Endothelial cell (in vitro differentiated cells): ENCODE results near the gene SPATS2L. TPM values are rescaled to one million over a fixed set of nuclear protein-coding genes. Genes with fewer than 3 reads are reported as not detected.

Experiments used
- DNase-seq: peaks from one replicate; pipeline ENCODE4 v3.0.0; 2021; ENCODE audit warnings: low spot score
- H3K27ac Mint-ChIP-seq: one replicate; pipeline ENCODE4 v1.8.0; 2021; ENCODE audit warnings: mixed read lengths, inconsistent platforms; ENCODE audit not compliant: unreplicated experiment
- H3K27me3 Mint-ChIP-seq: one replicate; pipeline ENCODE4 v1.8.0; 2021; ENCODE audit warnings: mild to moderate bottlenecking, moderate library complexity, mixed read lengths, inconsistent platforms; ENCODE audit not compliant: unreplicated experiment
- H3K36me3 Mint-ChIP-seq: one replicate; pipeline ENCODE4 v1.8.0; 2021; ENCODE audit warnings: mild to moderate bottlenecking, low read depth, mixed read lengths, inconsistent platforms; ENCODE audit not compliant: unreplicated experiment
- H3K4me1 Mint-ChIP-seq: one replicate; pipeline ENCODE4 v1.8.0; 2021; ENCODE audit warnings: mild to moderate bottlenecking, mixed read lengths, inconsistent platforms; ENCODE audit not compliant: unreplicated experiment
- H3K4me3 Mint-ChIP-seq: one replicate; pipeline ENCODE4 v1.8.0; 2021; ENCODE audit warnings: mild to moderate bottlenecking, mixed read lengths, inconsistent platforms; ENCODE audit not compliant: unreplicated experiment
- H3K9me3 Mint-ChIP-seq: one replicate; pipeline ENCODE4 v1.8.0; 2021; ENCODE audit warnings: mixed read lengths, inconsistent platforms; ENCODE audit not compliant: unreplicated experiment
- total RNA-seq: library from RNA; stranded (reverse); fragmentation: NEBNext Ultra II Directional; extraction: Animal tissue kit (Norgen Biotek cat#: 25700); gene quantifications from one replicate; pipeline ENCODE4 v1.2.1, GENCODE V29; 2021; ENCODE audit not compliant: unreplicated experiment
- TF ChIP-seq, protein P1 (sequence below): fragments of 200-600 bp; sonication (generic); IDR thresholded peaks from one replicate; pipeline ENCODE4 v1.5.0; 2021; ENCODE audit warnings: antibody characterized with exemption; ENCODE audit not compliant: unreplicated experiment

SPATS2L gene
- total RNA-seq, 1 donor from 2014 or later = 72.9 TPM

DNA sequence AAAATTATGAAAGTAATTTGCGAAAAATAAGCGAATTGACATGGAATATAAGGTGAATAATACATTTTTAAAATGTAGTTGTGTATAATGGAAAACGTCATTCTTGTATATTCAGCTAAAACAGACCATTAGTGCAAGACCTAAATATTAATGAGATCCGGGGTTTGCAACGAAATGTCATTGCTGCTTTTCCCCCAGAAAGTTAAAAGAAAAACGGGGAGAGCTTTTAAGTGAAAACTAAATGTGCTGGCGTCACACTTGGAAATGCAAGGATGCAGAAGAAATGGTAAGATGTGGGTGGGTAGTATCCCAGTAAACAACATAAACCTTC is 219.0 kb downstream of the SPATS2L start:
- H3K4me1 Mint-ChIP-seq = peaks cover 8% of the 10 kb centered on the region
- TF ChIP-seq, protein P1, sequence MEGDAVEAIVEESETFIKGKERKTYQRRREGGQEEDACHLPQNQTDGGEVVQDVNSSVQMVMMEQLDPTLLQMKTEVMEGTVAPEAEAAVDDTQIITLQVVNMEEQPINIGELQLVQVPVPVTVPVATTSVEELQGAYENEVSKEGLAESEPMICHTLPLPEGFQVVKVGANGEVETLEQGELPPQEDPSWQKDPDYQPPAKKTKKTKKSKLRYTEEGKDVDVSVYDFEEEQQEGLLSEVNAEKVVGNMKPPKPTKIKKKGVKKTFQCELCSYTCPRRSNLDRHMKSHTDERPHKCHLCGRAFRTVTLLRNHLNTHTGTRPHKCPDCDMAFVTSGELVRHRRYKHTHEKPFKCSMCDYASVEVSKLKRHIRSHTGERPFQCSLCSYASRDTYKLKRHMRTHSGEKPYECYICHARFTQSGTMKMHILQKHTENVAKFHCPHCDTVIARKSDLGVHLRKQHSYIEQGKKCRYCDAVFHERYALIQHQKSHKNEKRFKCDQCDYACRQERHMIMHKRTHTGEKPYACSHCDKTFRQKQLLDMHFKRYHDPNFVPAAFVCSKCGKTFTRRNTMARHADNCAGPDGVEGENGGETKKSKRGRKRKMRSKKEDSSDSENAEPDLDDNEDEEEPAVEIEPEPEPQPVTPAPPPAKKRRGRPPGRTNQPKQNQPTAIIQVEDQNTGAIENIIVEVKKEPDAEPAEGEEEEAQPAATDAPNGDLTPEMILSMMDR = no peak
- H3K9me3 Mint-ChIP-seq = no peaks in the 10 kb centered on the region
- H3K27me3 Mint-ChIP-seq = no peaks in the 10 kb centered on the region
- H3K36me3 Mint-ChIP-seq = no peaks in the 10 kb centered on the region
- no peak for DNase-seq
- peak overlapping the region; percentile 10 for H3K27ac Mint-ChIP-seq
- peak overlapping the region; percentile 96 for H3K4me3 Mint-ChIP-seq

DNA sequence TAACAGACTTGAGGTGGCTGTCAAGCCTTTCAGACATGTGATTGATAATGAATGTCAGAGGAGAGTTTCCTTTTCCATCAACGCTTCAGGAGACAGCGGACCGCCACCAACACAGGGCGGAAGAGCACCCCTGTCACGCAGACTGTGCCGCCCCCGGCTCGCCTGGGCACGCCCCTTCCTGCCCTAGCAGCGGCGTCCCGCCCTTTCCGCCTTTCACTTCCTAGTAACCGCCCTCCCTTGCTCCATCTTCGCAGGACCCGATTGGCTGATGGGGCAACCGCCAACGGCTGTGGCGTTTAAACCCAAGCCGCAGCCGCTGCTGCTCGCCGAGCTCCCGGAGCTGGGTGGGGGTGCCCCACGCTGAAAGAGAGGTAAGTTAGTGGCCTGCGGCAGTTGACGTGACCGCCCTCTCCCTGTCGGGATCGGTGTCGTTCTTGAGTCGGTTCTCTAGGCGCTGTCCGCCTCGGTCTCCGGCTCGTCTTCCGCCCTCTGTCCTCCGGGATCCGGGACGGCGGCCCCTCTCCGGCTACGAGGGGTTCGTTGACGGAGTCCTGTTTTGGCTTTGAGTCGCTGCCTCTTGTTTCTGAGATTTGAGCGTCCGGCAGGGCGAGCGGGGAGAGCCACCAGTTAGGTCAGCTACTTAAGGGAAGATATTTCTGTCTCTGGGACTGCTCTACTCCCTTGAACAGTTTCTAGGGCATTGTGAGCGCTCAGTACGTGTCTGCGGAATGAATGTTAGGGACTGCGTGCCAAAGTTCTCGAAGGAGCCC is 219.6 kb downstream of the SPATS2L start, which contains the start of gene SGO2:
Gene SGO2, plus strand, starts transcription at position 326 of the 770 bp plus-strand sequence. CDS start 6,769 bp downstream, outside the sequence.
- TF ChIP-seq, protein P1 = no peak
- Mint-ChIP-seq H3K9me3 (no peaks in the 10 kb centered on the region), H3K27me3 (no peaks in the 10 kb centered on the region), H3K4me1 (peaks cover 8% of the 10 kb centered on the region), H3K4me3 (peak within 1 kb of the TSS; percentile 96), H3K27ac (peak within 1 kb of the TSS; percentile 79), H3K36me3 (no peaks in the 10 kb centered on the region)
- DNase-seq = peak; percentile 89

DNA sequence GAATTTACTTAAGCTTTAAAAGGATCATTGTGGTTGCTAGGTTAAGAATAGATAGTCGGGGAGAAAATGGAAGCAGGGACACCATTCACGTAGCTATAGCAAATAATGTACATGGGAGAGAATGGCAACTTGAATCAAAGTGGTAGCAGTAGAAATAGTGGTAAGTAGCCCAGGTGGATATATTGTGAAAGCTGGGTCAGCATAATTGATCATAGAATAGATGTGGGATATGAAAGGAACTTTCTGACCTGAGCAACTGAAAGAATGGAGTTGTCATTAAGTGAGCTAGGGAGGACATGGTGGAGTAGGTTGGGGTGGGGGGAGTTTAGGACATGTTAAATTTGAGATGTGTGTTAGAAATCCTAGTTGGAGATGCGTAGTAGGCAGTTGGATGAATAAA is 221.7 kb downstream of the SPATS2L start:
- H3K27me3 Mint-ChIP-seq = no peaks in the 10 kb centered on the region
- no peak overlapping the region for H3K4me3 Mint-ChIP-seq
- DNase-seq = no peak
- TF ChIP-seq, protein P1 = no peak
- no peaks in the 10 kb centered on the region for H3K9me3 Mint-ChIP-seq
- H3K27ac Mint-ChIP-seq = no peak overlapping the region
- no peaks in the 10 kb centered on the region for H3K36me3 Mint-ChIP-seq
- H3K4me1 Mint-ChIP-seq = peaks cover 8% of the 10 kb centered on the region

Other genes with a start within 250 kb of the SPATS2L start
- 6.4 TPM for gene KCTD18, start 203.4 kb downstream of the SPATS2L start, total RNA-seq
- gene SGO2, start 219.5 kb downstream of the SPATS2L start, total RNA-seq = 10.5 TPM